ENCODE results near the gene TNFSF15. TPM values are rescaled to one million over a fixed set of nuclear protein-coding genes. Genes with fewer than 3 reads are reported as not detected.

Gene TNFSF15
- total RNA-seq, 1 experiment from 2014 or later, result not detected

DNA sequence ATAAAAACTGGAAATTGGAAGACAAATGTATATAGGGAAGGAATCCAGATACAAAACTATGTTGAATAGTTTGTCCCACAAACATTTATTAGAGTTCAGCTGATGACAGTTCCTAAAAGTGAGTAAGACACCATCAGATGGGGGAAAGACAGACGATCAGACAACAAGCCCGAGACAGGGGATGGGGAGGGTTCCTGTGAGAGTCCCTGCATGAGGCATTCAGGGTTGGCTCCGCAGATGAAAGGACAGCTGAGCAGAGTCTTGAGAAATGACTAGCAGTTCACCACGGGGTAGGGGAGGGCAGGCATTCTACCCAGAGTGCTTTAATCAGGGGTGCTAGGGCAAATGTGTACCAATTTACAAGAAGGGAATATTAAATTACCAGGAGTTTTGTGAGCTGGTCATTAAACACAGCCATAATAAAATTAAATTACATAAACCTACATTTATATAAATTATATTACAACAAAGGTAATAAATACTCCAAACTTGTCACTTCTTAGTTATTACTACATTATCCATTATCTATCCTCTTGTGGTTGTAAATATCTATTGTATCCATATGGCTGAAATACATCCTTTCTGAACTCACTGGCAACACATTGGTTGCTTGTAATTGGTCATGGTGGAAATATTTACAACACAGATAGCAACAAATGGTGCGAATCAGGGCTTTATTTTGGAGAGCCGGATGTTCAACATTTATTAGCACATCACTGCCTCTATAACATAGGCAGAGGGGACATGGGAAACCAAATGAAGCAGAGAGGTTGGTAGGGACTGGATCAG lies 27.8 kb downstream of the TNFSF15 start:
- Histone ChIP-seq H3K27ac (ENCODE audit: low read depth, low read length) (no peak overlapping the region), H3K4me1 (ENCODE audit: control insufficient read depth in 1 of 2, insufficient read depth in 2 of 2, low read length in 2 of 2) (peaks cover 8 to 10% of the 10 kb centered on the region in 2 experiments; a peak in 2 of 4 replicates), H3K4me2 (ENCODE audit: low read length) (no peak overlapping the region), H4K20me1 (ENCODE audit: insufficient read depth) (no peaks in the 10 kb centered on the region), H3K9me3 (ENCODE audit: control insufficient read depth in 1 of 2, insufficient read depth in 1 of 2, low read depth in 1 of 2, low read length in 2 of 2) (no peaks in the 10 kb centered on the region), H3K9ac (ENCODE audit: low read length) (no peak overlapping the region), H3K27me3 (ENCODE audit: insufficient read depth, low read length) (peaks cover 24% of the 10 kb centered on the region; the same call in 1 of the 2 replicates), H2AFZ (ENCODE audit: low read depth, low read length, poor library complexity, severe bottlenecking) (no peak overlapping the region), H3K79me2 (ENCODE audit: insufficient read depth, low read length) (no peaks in the 10 kb centered on the region), H3K9me2 (ENCODE audit: insufficient read depth) (no peaks in the 10 kb centered on the region), H3K4me3 (replicated peaks in 1 of 2; ENCODE audit: low read depth in 1 of 2, low read length in 2 of 2) (no peak overlapping the region), H3K36me3 (ENCODE audit: control insufficient read depth in 1 of 2, insufficient read depth in 2 of 2, low read length in 2 of 2) (no peaks in the 10 kb centered on the region)
- CTCF ChIA-PET, result no interaction called here
- ATAC-seq, result no peak
- intact Hi-C loops (cut with micrococcal nuclease), result no loop called here
- no TSS peak for BruUV-seq (replicated peaks)
- DNase-seq (ENCODE audit: low read depth, low spot score), result no peak
- TF ChIP-seq FOSL1 (IDR thresholded peaks at IDR 0.05; ENCODE audit: low read depth), result no peak
- TF ChIP-seq EZH2phosphoT487 (IDR thresholded peaks at IDR 0.05; ENCODE audit: borderline replicate concordance), result no peak
- TF ChIP-seq YY1 (IDR thresholded peaks at IDR 0.05; ENCODE audit: extremely low read depth, insufficient replicate concordance, low read depth, low read length), result no peak
- TF ChIP-seq RAD21 (IDR thresholded peaks at IDR 0.05; ENCODE audit: low read depth), result no peak
- TF ChIP-seq POLR2AphosphoS5 (IDR thresholded peaks at IDR 0.05; ENCODE audit: low read depth, low read length), result no peak
- no peak for TF ChIP-seq ELF1 (IDR thresholded peaks at IDR 0.05; ENCODE audit: borderline replicate concordance, low read depth)
- TF ChIP-seq ZNF274 (IDR thresholded peaks at IDR 0.05; ENCODE audit: low read depth, low read length), result no peak
- no peak for TF ChIP-seq EGR1 (IDR thresholded peaks at IDR 0.05; ENCODE audit: low read depth)
- TF ChIP-seq SRF (IDR thresholded peaks at IDR 0.05; ENCODE audit: low read depth), result no peak
- no peak for TF ChIP-seq TCF7L2 (IDR thresholded peaks at IDR 0.05; ENCODE audit: borderline replicate concordance, extremely low read depth, insufficient read depth, insufficient read length)
- TF ChIP-seq, protein P1, sequence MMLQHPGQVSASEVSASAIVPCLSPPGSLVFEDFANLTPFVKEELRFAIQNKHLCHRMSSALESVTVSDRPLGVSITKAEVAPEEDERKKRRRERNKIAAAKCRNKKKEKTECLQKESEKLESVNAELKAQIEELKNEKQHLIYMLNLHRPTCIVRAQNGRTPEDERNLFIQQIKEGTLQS (IDR thresholded peaks at IDR 0.05), result no peak
- TF ChIP-seq, protein P2, sequence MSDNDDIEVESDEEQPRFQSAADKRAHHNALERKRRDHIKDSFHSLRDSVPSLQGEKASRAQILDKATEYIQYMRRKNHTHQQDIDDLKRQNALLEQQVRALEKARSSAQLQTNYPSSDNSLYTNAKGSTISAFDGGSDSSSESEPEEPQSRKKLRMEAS (IDR thresholded peaks at IDR 0.05), result no peak
- TF ChIP-seq, protein P3, sequence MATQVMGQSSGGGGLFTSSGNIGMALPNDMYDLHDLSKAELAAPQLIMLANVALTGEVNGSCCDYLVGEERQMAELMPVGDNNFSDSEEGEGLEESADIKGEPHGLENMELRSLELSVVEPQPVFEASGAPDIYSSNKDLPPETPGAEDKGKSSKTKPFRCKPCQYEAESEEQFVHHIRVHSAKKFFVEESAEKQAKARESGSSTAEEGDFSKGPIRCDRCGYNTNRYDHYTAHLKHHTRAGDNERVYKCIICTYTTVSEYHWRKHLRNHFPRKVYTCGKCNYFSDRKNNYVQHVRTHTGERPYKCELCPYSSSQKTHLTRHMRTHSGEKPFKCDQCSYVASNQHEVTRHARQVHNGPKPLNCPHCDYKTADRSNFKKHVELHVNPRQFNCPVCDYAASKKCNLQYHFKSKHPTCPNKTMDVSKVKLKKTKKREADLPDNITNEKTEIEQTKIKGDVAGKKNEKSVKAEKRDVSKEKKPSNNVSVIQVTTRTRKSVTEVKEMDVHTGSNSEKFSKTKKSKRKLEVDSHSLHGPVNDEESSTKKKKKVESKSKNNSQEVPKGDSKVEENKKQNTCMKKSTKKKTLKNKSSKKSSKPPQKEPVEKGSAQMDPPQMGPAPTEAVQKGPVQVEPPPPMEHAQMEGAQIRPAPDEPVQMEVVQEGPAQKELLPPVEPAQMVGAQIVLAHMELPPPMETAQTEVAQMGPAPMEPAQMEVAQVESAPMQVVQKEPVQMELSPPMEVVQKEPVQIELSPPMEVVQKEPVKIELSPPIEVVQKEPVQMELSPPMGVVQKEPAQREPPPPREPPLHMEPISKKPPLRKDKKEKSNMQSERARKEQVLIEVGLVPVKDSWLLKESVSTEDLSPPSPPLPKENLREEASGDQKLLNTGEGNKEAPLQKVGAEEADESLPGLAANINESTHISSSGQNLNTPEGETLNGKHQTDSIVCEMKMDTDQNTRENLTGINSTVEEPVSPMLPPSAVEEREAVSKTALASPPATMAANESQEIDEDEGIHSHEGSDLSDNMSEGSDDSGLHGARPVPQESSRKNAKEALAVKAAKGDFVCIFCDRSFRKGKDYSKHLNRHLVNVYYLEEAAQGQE (IDR thresholded peaks at IDR 0.05; ENCODE audit: low read depth), result no peak
- TF ChIP-seq SIN3A (IDR thresholded peaks at IDR 0.05; ENCODE audit: low read depth), result no peak
- no peak for TF ChIP-seq ZFX (IDR thresholded peaks at IDR 0.05)
- TF ChIP-seq SP1 (IDR thresholded peaks at IDR 0.05; ENCODE audit: low read depth), result no peak
- TF ChIP-seq JUND (IDR thresholded peaks at IDR 0.05), result no peak
- no peak for TF ChIP-seq CEBPB (IDR thresholded peaks at IDR 0.05; ENCODE audit: low read depth)
- no peak for TF ChIP-seq EZH2 (IDR thresholded peaks at IDR 0.05)
- RAD21 ChIA-PET (ENCODE audit: low non-redundant PET in 1 of 2, low total read pairs in 2 of 2, uncharacterized antibody in 2 of 2, unreplicated experiment in 2 of 2), result no interaction called here
- POLR2A ChIA-PET, result no interaction called here
